ENCODE results near the gene ADPRHL1.

DNA sequence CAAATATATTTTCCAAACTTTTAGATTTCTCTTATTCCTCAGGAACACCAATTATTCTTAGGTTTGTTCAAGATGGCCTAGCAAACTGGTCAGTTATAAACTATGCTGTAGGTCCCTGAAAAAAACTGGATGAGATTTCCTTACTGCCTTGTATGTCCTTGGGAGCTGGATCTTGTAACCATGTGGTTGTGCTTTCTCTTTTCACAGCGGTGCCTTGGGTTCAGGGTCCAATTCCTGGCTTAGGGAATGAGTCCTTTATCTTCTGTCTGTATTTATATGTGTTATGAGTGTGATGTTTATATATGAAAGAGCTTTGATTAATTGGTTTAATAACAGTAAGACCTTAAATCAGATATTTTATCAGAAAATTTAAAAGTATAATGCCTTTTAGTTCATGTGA lies 65.9 kb downstream of the ADPRHL1 start:
- TF ChIP-seq, protein P1, sequence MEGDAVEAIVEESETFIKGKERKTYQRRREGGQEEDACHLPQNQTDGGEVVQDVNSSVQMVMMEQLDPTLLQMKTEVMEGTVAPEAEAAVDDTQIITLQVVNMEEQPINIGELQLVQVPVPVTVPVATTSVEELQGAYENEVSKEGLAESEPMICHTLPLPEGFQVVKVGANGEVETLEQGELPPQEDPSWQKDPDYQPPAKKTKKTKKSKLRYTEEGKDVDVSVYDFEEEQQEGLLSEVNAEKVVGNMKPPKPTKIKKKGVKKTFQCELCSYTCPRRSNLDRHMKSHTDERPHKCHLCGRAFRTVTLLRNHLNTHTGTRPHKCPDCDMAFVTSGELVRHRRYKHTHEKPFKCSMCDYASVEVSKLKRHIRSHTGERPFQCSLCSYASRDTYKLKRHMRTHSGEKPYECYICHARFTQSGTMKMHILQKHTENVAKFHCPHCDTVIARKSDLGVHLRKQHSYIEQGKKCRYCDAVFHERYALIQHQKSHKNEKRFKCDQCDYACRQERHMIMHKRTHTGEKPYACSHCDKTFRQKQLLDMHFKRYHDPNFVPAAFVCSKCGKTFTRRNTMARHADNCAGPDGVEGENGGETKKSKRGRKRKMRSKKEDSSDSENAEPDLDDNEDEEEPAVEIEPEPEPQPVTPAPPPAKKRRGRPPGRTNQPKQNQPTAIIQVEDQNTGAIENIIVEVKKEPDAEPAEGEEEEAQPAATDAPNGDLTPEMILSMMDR (IDR thresholded peaks at IDR 0.05; ENCODE audit: low read length): no peak
- no peak for TF ChIP-seq EZH2 (IDR thresholded peaks at IDR 0.05; ENCODE audit: borderline replicate concordance, low read length)
